CD4-positive, alpha-beta T cell (primary cell): ENCODE results near the gene DMBX1. TPM values are rescaled to one million over a fixed set of nuclear protein-coding genes. Genes with fewer than 3 reads are reported as not detected.

ENCODE experiments used
- ATAC-seq: fragments of 200-7000 bp; cut with Tn5 transposase; one replicate; pipeline ENCODE4 v1.10.0; 2022; ENCODE audit warnings: mild to moderate bottlenecking; ENCODE audit not compliant: poor library complexity
- CTCF ChIA-PET: fragments of 350-600 bp; sonication (Branson Sonifier 250); formaldehyde crosslinking; loops from one replicate; lab custom pipeline; 2021; ENCODE audit warnings: antibody characterized with exemption, inconsistent platforms; lab: Charles Lee
- POLR2A ChIA-PET: fragments of 350-600 bp; sonication (Branson Sonifier 250); formaldehyde crosslinking; loops from one replicate; lab custom pipeline; 2021; ENCODE audit warnings: antibody characterized with exemption, inconsistent platforms; lab: Charles Lee
- DNase-seq, 14 experiments: peaks; one replicate each; pipeline ENCODE4 v3.0.0-alpha.2; 2013 to 2020; ENCODE audit warnings: mixed read lengths in 2 of 14
- H3K27ac ChIP-seq, 2 donors: one replicate each; pipeline versions ENCODE4 v1.5.1 to v1.7.0; 2013; ENCODE audit warnings: low read length in 2 of 2, low read depth in 1 of 2, mild to moderate bottlenecking in 1 of 2
- H3K27me3 ChIP-seq, 2 experiments: 1 replicate in 1 of 2; 2 replicates in 1 of 2; pipeline versions ENCODE4 v1.6.1 to v1.7.0; 2013; ENCODE audit warnings: low read length in 2 of 2, control low read depth in 1 of 2, mild to moderate bottlenecking in 1 of 2, moderate library complexity in 1 of 2; ENCODE audit not compliant: insufficient read depth in 2 of 2, control insufficient read depth in 1 of 2
- H3K36me3 ChIP-seq: one replicate; pipeline ENCODE4 v1.6.1; 2013; ENCODE audit warnings: low read length, control low read depth; ENCODE audit not compliant: insufficient read depth
- H3K4me1 ChIP-seq: one replicate; pipeline ENCODE4 v1.6.1; 2013; ENCODE audit warnings: low read length, control low read depth; ENCODE audit not compliant: insufficient read depth
- H3K4me3 ChIP-seq: one replicate; pipeline ENCODE4 v1.5.1; 2013; ENCODE audit warnings: mild to moderate bottlenecking, low read length, moderate library complexity
- H3K9me3 ChIP-seq, 2 experiments: 1 replicate in 1 of 2; 2 replicates in 1 of 2; pipeline versions ENCODE4 v1.6.1 to v1.7.0; 2013; ENCODE audit warnings: low read length in 2 of 2, mild to moderate bottlenecking in 2 of 2, control low read depth in 1 of 2, moderate library complexity in 1 of 2; ENCODE audit not compliant: control insufficient read depth in 1 of 2, insufficient read depth in 1 of 2
- H3K27ac Mint-ChIP-seq: one replicate; pipeline ENCODE4 v1.8.0; 2020; ENCODE audit warnings: mixed read lengths
- H3K27me3 Mint-ChIP-seq: one replicate; pipeline ENCODE4 v1.8.0; 2021; ENCODE audit warnings: mixed read lengths
- H3K36me3 Mint-ChIP-seq: one replicate; pipeline ENCODE4 v1.8.0; 2021; ENCODE audit warnings: low read depth, mixed read lengths
- H3K4me1 Mint-ChIP-seq: one replicate; pipeline ENCODE4 v1.8.0; 2021; ENCODE audit warnings: low read depth, mixed read lengths
- H3K4me3 Mint-ChIP-seq: one replicate; pipeline ENCODE4 v1.8.0; 2020; ENCODE audit warnings: mild to moderate bottlenecking, mixed read lengths
- H3K9me3 Mint-ChIP-seq: one replicate; pipeline ENCODE4 v1.8.0; 2020; ENCODE audit warnings: mixed read lengths
- CTCF ChIP-seq: fragments of 200-600 bp; IDR thresholded peaks from one replicate; pipeline ENCODE4 v1.8.0; 2022; ENCODE audit warnings: antibody characterized with exemption, mild to moderate bottlenecking
- intact Hi-C, 2 experiments: fragments of 100-400 bp; cut with DNase I in 1 of 2; cut with micrococcal nuclease in 1 of 2; formaldehyde crosslinking; loops; one replicate each; pipeline versions ENCODE4 v1.15.1 to v1.9.0; 2023 to 2025; cut with DNase I, micrococcal nuclease
- total RNA-seq, 174 experiments: library from RNA in 2 of 174; stranded (reverse) in 2 of 174; gene quantifications; one replicate each; pipeline ENCODE4 v1.2.3 and lab custom pipeline; 2021 to 2026

Gene DMBX1
- total RNA-seq, 2 experiments from 2014 or later: not detected

GRCh38 chr1:46503421-46503820, 13.8 kb downstream of the DMBX1 start:
- POLR2A ChIA-PET: interaction anchor here (0.6 kb wide), 1 partner anchor 16 kb away, joined by 3 read pairs; no protein-coding TSS in a partner anchor

GRCh38 chr1:46506470-46507219, 17.0 kb downstream of the DMBX1 start:
- Mint-ChIP-seq H3K27me3 (peaks cover 44% of the 10 kb centered on the region), H3K36me3 (no peaks in the 10 kb centered on the region), H3K4me1 (no peaks in the 10 kb centered on the region), H3K27ac (no peak overlapping the region), H3K9me3 (no peaks in the 10 kb centered on the region), H3K4me3 (no peak overlapping the region)
- ATAC-seq (no peak), DNase-seq (no peak)
- ChIA-PET CTCF (no interaction called here), POLR2A (no interaction called here)
- intact Hi-C loops: no loop called here
- Histone ChIP-seq H3K36me3 (no peaks in the 10 kb centered on the region), H3K4me1 (no peaks in the 10 kb centered on the region), H3K4me3 (no peak overlapping the region), H3K27me3 (peaks cover 5 to 6% of the 10 kb centered on the region in 2 experiments), H3K27ac (no peak overlapping the region), H3K9me3 (peaks cover 0 to 5% of the 10 kb centered on the region in 2 experiments)
- TF ChIP-seq CTCF: no peak

More at GRCh38 chr1:46503421-46503820, 13.8 kb downstream of the DMBX1 start:
- Histone ChIP-seq H3K4me3 (no peak overlapping the region), H3K27ac (no peak overlapping the region), H3K9me3 (peaks cover 0 to 5% of the 10 kb centered on the region in 2 experiments), H3K36me3 (no peaks in the 10 kb centered on the region), H3K4me1 (no peaks in the 10 kb centered on the region), H3K27me3 (peaks cover 4 to 6% of the 10 kb centered on the region in 2 experiments)
- no peak overlapping the region for H3K27ac Mint-ChIP-seq
- DNase-seq (no peak), ATAC-seq (no peak)
- no peaks in the 10 kb centered on the region for H3K36me3 Mint-ChIP-seq
- H3K27me3 Mint-ChIP-seq: peaks cover 44% of the 10 kb centered on the region
- CTCF ChIA-PET: no interaction called here
- no peaks in the 10 kb centered on the region for H3K4me1 Mint-ChIP-seq
- intact Hi-C loops: no loop called here
- H3K4me3 Mint-ChIP-seq: no peak overlapping the region
- H3K9me3 Mint-ChIP-seq: no peaks in the 10 kb centered on the region
- no peak for TF ChIP-seq CTCF

- POLR2A ChIA-PET: no interaction called here
- Mint-ChIP-seq H3K27ac (no peak overlapping the region), H3K36me3 (no peaks in the 10 kb centered on the region), H3K4me1 (no peaks in the 10 kb centered on the region), H3K4me3 (no peak overlapping the region), H3K27me3 (peaks cover 44% of the 10 kb centered on the region), H3K9me3 (no peaks in the 10 kb centered on the region)
- Histone ChIP-seq H3K4me1 (no peaks in the 10 kb centered on the region), H3K4me3 (no peak overlapping the region), H3K27me3 (peaks cover 6 to 9% of the 10 kb centered on the region in 2 experiments), H3K27ac (no peak overlapping the region), H3K9me3 (peaks cover 0 to 5% of the 10 kb centered on the region in 2 experiments), H3K36me3 (no peaks in the 10 kb centered on the region)
- CTCF ChIA-PET: no interaction called here
- intact Hi-C loops: no loop called here
- TF ChIP-seq CTCF: no peak
- DNase-seq: no peak
- ATAC-seq: no peak
These were observed 19.1 kb downstream of the DMBX1 start for GRCh38 chr1:46508757-46509156.
